Ammon's horn (tissue), 1 donor: ENCODE results near the gene PPFIA2.

Source experiments
- DNase-seq: peaks from one replicate; pipeline ENCODE4 v3.0.0-alpha.2; 2016; ENCODE audit warnings: low spot score

Gene PPFIA2

DNA sequence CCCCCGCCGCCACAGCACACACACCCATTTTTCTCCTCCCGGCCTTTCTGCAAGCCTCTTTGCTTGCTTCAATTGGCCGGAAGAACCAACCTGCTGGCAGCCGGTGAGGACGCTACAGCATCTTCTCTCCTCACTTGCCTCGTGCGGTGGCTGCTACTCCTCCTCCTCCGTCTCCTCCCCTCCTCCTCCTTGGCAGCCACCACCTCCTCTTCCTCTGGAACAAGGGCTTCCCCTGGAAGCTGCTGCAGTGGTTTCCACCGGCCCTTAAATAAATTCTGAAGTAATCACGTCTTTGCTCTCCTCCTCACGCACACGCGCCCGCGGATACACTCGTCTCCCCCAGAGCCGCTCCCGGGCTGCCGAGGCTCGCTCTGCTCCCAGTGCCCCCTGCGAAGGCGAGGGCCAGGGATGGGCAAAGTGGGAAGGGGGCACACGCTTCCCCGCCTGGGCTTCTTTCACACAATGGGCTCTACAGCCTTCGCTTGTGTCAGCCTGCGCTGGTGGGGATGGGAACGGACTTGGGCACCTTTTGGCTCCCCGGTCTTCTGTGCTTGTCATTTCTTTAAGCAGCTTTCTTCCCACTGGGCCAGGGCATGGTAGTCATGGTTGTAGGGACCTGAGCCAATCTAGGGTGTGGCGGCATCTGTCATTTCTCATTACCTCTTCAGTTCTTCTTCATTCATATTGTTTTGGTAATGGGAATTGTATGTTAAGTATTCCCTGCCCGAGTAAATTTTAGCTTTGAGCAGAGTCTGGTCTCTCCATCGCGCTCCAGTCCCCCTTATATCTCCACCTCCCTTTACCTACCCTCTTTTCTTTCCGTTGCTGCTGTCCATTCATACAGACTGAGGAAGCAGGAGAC, at the start of gene PPFIA2:
TSS of gene PPFIA2 (minus strand) at position 161 of the 862 bp plus-strand sequence.
- DNase-seq: peak; percentile 66

DNA sequence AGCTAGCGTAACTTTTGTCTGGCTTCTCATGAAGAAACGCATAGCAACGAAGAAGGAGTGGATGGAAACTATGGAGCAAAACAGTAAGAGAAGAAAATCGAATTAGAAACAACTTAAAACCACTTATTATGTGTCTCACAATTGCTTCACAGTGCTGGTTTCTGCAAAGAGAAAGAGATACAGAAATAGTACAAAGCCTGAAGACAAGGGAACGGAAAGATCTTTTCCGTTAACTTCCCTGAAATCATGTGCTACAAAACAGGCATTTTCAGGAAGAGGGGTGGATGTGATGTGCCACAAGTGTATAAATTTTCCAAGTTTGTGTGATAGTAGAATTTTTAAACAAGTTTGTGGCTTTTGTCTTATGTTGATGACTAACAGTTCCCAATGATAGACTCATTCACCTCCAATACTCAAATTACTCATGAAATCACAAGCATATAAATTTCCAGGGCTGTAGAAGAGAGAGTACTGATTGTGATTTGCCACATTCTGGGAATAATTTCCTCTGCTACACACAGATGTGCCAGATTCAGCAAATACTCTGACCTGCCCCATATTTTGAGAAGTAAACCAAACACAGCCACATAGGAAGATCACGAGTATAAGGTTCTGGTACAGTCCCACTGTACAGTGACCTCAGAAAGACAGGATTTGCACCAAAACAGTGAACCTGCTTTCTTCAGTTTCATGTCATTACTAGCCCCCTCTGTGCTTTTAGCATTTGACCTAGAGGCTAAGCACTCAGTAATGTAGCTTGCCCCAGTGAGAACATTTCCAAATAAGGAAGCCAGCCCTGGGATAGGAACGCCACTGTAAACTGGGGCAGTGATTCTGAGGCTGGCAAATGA, 41.4 kb upstream of the PPFIA2 start:
- DNase-seq: no peak

- DNase-seq: no peak
Measured at GRCh38 chr12:81798294-81798693, 39.1 kb upstream of the PPFIA2 start.

- no peak for DNase-seq
Measured at GRCh38 chr12:81797100-81797499, 38.0 kb upstream of the PPFIA2 start.

- no peak for DNase-seq
Measured at GRCh38 chr12:81792666-81793065, 33.5 kb upstream of the PPFIA2 start.

DNA sequence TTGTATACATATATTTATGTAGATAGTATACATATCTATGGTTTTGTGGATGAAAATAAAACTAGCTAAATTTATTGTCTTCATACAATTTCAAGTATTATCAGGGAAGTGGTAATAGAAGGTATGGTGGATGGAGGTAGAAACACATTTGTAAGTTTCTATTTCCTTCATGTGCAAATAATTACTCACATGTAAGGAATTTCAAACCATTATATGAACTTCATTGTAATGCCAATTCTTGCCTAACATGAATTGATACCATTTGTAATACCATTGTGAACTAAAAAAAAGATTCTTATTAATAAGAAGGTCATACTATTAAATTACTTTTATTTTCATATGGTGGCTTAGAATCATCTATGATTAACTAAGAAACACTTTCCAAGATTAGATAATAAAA, 20.1 kb upstream of the PPFIA2 start:
- DNase-seq: no peak

- no peak for DNase-seq
Measured at GRCh38 chr12:81778719-81779118, 19.6 kb upstream of the PPFIA2 start.

GRCh38 chr12:81758421-81759189, 545 bp downstream of the PPFIA2 start:
- peak; percentile 64 for DNase-seq

DNA sequence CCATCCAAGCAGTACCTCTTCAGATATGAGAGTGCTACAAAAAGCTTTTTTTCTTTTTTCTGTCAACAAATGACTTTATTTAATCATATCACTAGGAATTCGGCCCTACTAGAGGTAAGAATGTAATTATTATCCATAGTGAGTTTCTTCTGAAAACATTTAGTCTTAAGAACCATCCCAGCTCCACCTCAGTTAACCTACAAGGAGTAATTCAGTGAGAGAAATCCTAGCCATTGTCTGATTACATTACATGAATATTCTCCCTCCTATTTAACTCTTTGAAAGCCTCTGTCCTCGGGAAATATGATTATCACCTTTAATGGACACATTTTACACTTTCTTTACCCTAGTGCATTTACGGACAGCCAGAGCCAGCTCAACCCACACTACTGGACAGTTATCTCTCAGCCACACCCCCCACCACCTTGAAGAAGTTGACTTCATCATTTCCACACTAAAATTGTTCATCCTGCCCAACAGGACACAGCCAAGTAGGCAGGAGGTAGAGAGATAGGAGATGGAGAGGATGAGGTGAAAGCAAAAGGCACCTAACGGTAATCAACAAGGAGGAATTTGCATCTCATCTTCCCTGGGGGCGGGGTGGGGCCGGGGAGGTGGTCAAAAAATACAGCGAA, 1.3 kb downstream of the PPFIA2 start:
- DNase-seq: no peak

GRCh38 chr12:81729781-81730180, 29.4 kb downstream of the PPFIA2 start:
- no peak for DNase-seq

- DNase-seq: no peak
Measured at GRCh38 chr12:81727391-81727790, 31.8 kb downstream of the PPFIA2 start.

GRCh38 chr12:81726634-81727033, 32.5 kb downstream of the PPFIA2 start:
- no peak for DNase-seq

GRCh38 chr12:81723361-81723760, 35.8 kb downstream of the PPFIA2 start:
- no peak for DNase-seq

- DNase-seq: no peak
Measured at GRCh38 chr12:81722004-81722403, 37.1 kb downstream of the PPFIA2 start.

- DNase-seq: peak; percentile 4
Measured at GRCh38 chr12:81718616-81719015, 40.5 kb downstream of the PPFIA2 start.

GRCh38 chr12:81712536-81712935, 46.6 kb downstream of the PPFIA2 start:
- no peak for DNase-seq

DNA sequence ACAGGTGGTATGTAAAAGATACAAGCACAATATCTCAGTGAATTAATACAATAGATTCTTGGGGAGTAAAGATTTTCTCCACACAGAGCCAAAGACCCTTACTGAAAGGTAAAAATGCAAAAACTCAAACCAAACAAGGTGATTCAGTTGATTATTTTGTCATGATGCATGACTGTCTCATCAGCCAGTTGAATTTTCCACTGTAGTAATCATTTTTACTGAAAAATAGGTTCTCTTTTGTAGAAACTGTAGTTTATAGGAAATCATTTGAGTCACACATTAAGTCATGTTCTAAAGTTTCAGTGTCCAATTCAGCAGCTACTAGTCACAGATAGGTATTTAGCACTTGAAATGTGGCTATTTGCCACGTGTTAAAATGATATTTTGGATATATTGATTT, 53.6 kb downstream of the PPFIA2 start:
- DNase-seq: no peak

DNA sequence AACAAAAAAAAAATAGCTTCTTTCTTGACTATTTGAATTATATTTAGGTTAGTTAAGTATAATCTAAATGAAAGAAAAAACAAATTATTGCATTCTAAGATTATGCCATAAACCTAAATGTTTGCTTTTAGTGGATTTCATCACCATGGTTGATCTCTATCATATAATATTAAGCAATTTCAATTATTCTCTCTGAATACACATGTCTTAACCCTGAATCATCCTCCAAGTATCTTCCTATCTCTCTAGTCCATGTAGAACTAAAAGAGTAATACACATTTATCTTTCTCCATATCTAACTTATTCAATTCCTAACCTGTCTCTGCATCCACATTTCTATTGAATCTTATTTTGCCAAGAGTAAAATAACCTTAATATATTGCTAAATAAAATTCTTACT, 59.6 kb downstream of the PPFIA2 start:
- DNase-seq: no peak

- no peak for DNase-seq
Measured at GRCh38 chr12:81692008-81692407, 67.1 kb downstream of the PPFIA2 start.

DNA sequence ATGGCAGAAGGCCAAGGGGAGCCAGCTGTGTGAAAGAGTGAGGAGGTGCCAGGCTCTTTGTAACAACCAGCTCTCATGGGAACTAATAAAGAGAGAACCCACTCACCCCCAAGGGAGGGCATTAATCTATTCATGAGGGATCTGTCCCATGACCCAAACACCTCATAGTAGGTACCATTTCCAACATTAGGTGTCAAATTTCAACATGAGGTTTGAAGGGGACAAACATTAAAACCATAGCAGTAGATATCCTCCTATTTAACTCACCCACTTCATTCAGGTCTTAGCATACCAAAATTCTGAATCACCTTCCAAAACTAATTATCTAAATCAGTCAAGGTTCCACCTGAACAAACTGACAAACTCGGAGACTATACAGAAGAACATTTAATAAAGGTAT, 75.3 kb downstream of the PPFIA2 start:
- DNase-seq: no peak

DNA sequence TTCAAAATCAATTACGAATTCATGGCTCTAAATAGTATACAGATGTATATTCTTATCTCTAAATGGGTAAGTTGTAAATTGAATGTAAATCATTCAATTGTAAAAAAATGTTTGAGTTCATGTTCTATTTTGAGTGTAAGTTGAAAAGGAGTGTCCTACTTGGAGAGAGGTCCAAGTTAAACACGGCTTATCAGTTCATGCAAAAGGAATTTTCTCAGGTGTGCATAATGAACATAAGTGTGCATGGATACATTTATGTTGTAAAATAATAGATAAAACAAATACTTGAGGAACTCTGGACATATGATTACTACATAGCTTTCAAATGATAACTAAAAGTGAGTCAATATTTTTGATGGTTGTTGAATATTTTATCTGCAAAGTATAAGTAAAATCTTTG, 79.5 kb downstream of the PPFIA2 start:
- no peak for DNase-seq

DNA sequence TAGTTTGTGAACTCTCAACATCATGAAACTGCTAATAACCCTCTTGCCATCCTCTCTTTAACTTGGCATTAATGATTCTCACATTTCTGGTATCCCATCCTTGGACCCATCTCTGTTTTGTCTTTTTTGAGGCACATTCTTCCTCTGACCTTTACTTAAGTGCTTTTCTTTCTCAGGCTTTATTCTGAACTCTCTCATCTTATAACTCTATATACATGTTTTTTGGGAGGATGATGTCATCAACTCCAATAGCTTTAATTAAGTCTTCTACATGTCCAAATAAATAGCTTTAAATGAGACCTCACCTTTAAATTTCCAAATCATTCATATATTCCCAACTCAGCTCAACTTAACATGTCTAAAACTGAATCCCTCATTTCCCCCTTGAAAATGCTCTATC, 88.4 kb downstream of the PPFIA2 start:
- no peak for DNase-seq
